ENCODE data around the gene BIN1. TPM values are rescaled to one million over a fixed set of nuclear protein-coding genes. Genes with fewer than 3 reads are reported as not detected.

BIN1 gene
- total and polyA plus RNA-seq, 12 donors = 62.1 to 207 (median 125) TPM

- DNase-seq = no peak
- Histone ChIP-seq H3K27ac (peak overlapping the region in 2 of 5 donors; percentile 61 to 72), H3K4me1 (replicated peaks in 1 of 2) (peaks cover 49 to 63% of the 10 kb centered on the region in 2 donors), H3K27me3 (no peaks in the 10 kb centered on the region), H3K9me3 (replicated peaks in 1 of 3) (no peaks in the 10 kb centered on the region), H3K4me3 (no peak overlapping the region), H3K36me3 (replicated peaks in 1 of 2) (no peaks in the 10 kb centered on the region)
- no peak for TF ChIP-seq POLR2A (IDR thresholded peaks at IDR 0.05)
- 71 to 92% (median 85%) methylated on average over 6 of the region's 6 CpGs for WGBS, 4 donors
- intact Hi-C loops (cut with DNase I) = loop anchor here in 1 of 2 donors (10.0 kb wide), 1 partner anchor 69 kb away; no protein-coding TSS in a partner anchor
These were observed 31.1 kb downstream of the BIN1 start for GRCh38 chr2:127075821-127076220.

GRCh38 chr2:127074936-127075335, 32.0 kb downstream of the BIN1 start:
- no peak for TF ChIP-seq POLR2A (IDR thresholded peaks at IDR 0.05)
- TF ChIP-seq, protein P1, sequence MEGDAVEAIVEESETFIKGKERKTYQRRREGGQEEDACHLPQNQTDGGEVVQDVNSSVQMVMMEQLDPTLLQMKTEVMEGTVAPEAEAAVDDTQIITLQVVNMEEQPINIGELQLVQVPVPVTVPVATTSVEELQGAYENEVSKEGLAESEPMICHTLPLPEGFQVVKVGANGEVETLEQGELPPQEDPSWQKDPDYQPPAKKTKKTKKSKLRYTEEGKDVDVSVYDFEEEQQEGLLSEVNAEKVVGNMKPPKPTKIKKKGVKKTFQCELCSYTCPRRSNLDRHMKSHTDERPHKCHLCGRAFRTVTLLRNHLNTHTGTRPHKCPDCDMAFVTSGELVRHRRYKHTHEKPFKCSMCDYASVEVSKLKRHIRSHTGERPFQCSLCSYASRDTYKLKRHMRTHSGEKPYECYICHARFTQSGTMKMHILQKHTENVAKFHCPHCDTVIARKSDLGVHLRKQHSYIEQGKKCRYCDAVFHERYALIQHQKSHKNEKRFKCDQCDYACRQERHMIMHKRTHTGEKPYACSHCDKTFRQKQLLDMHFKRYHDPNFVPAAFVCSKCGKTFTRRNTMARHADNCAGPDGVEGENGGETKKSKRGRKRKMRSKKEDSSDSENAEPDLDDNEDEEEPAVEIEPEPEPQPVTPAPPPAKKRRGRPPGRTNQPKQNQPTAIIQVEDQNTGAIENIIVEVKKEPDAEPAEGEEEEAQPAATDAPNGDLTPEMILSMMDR (IDR thresholded peaks at IDR 0.05) = no peak
- 52 to 86% (median 75%) methylated on average over 3 of the region's 3 CpGs for WGBS, 4 donors

DNA sequence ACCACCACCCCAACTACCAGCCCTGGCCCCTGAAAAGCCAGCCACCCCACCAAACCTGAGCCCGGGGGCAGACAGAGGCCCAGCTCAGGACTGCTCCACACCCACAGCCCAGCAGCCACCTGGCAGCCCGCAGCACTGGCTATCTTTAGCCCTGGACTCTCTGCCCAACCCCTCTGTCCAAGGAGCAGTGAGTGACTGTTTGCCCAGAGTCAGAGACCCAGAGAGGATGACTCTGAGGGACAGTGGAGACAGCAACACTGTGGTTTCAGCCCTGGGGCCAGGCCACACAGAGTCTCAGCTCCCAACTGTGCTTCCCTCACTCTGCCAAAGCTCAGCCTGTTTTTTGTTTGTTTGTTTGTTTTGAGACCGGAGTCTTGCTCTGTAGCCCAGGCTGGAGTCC, 32.6 kb downstream of the BIN1 start:
- Histone ChIP-seq H3K36me3 (replicated peaks in 1 of 2) (peaks cover 0 to 8% of the 10 kb centered on the region in 2 donors), H3K27me3 (no peaks in the 10 kb centered on the region), H3K27ac (peak overlapping the region in 3 of 5 donors; percentile 49 to 72 (median 61)), H3K4me3 (no peak overlapping the region), H3K9me3 (replicated peaks in 1 of 3) (no peaks in the 10 kb centered on the region), H3K4me1 (replicated peaks in 1 of 2) (peaks cover 35 to 51% of the 10 kb centered on the region in 2 donors)
- intact Hi-C loops (cut with DNase I) = loop anchor here in 1 of 2 donors (10.0 kb wide), 1 partner anchor 70 kb away; no protein-coding TSS in a partner anchor
- TF ChIP-seq, protein P1 (IDR thresholded peaks at IDR 0.05) = no peak
- TF ChIP-seq POLR2A (IDR thresholded peaks at IDR 0.05) = peak in 1 of 2 donors; percentile 58
- 27 to 67% (median 49%) methylated on average over 1 to 3 of the region's 3 CpGs for WGBS, 4 donors
- peak in 5 of 7 donors; percentile 61 to 76 (median 66) for DNase-seq

More at GRCh38 chr2:127074936-127075335, 32.0 kb downstream of the BIN1 start:
- intact Hi-C loops (cut with DNase I) = loop anchor here in 1 of 2 donors (10.0 kb wide), 1 partner anchor 70 kb away; no protein-coding TSS in a partner anchor
- Histone ChIP-seq H3K4me3 (no peak overlapping the region), H3K36me3 (replicated peaks in 1 of 2) (peaks cover 0 to 5% of the 10 kb centered on the region in 2 donors), H3K27ac (peak overlapping the region in 3 of 5 donors; percentile 49 to 72 (median 61)), H3K9me3 (replicated peaks in 1 of 3) (no peaks in the 10 kb centered on the region), H3K27me3 (no peaks in the 10 kb centered on the region), H3K4me1 (replicated peaks in 1 of 2) (peaks cover 40 to 56% of the 10 kb centered on the region in 2 donors)
- peak in 1 of 7 donors; percentile 42 for DNase-seq

GRCh38 chr2:127072970-127073369, 34.0 kb downstream of the BIN1 start:
- no peak for DNase-seq
- intact Hi-C loops (cut with DNase I) = loop anchor here in 1 of 2 donors (10.0 kb wide), 1 partner anchor 72 kb away; no protein-coding TSS in a partner anchor
- H3K27ac ChIP-seq = peak overlapping the region in 2 of 5 donors; percentile 41 to 72

More at GRCh38 chr2:127072970-127073369, 34.0 kb downstream of the BIN1 start:
- no peak for TF ChIP-seq POLR2A (IDR thresholded peaks at IDR 0.05)
- TF ChIP-seq, protein P1 (IDR thresholded peaks at IDR 0.05) = no peak
- Histone ChIP-seq H3K9me3 (replicated peaks in 1 of 3) (no peaks in the 10 kb centered on the region), H3K36me3 (replicated peaks in 1 of 2) (peaks cover 0 to 13% of the 10 kb centered on the region in 2 donors), H3K27me3 (no peaks in the 10 kb centered on the region), H3K4me1 (replicated peaks in 1 of 2) (peaks cover 26 to 41% of the 10 kb centered on the region in 2 donors), H3K4me3 (no peak overlapping the region)
- 69 to 89% (median 82%) methylated on average over 6 to 15 of the region's 15 CpGs for WGBS, 4 donors
